ENCODE data around the gene ZNF827. TPM values are rescaled to one million over a fixed set of nuclear protein-coding genes. Genes with fewer than 3 reads are reported as not detected.

Gene ZNF827
- total and polyA plus RNA-seq, 2 experiments from 2014 or later, result 20.3 to 33.1 TPM

GRCh38 chr4:145795521-145795920 is 143.1 kb downstream of the ZNF827 start:
- no peaks in the 10 kb centered on the region for H4K20me1 ChIP-seq (replicated peaks; ENCODE audit: insufficient read depth)

More at GRCh38 chr4:145795521-145795920, 143.1 kb downstream of the ZNF827 start:
- H3K27ac ChIP-seq (ENCODE audit: low read depth), result peak overlapping the region; percentile 47; the same call in 1 of the 2 replicates
- H3K9me2 ChIP-seq (ENCODE audit: insufficient read depth), result 0 out of 2 replicates have a peak, but pooled peaks cover 3% of the 10 kb centered on the region
- H3K36me3 ChIP-seq (ENCODE audit: insufficient read depth), result peaks cover 8% of the 10 kb centered on the region
- peaks cover 13% of the 10 kb centered on the region for H3K4me1 ChIP-seq (ENCODE audit: insufficient read depth)
- no peaks in the 10 kb centered on the region; the same call in 1 of the 2 replicates for H3K79me2 ChIP-seq (replicated peaks; ENCODE audit: insufficient read depth)
- peaks cover 8% of the 10 kb centered on the region; the same call in 1 of the 2 replicates for H3F3A ChIP-seq (replicated peaks; ENCODE audit: low read depth)
- Mint-ChIP-seq H3K27me3 (ENCODE audit: insufficient read depth, low read depth, poor library complexity) (peaks cover 2% of the 10 kb centered on the region), H3K27ac (no peak overlapping the region; the same call in 1 of the 2 replicates), H3K4me1 (peaks cover 5% of the 10 kb centered on the region), H3K36me3 (ENCODE audit: low read depth) (peaks cover 8% of the 10 kb centered on the region), H3K9me3 (no peaks in the 10 kb centered on the region), H3K4me3 (no peak overlapping the region)
- H2AFZ ChIP-seq, result no peak overlapping the region
- H3K4me3 ChIP-seq, result no peak overlapping the region
- DNase-seq (ENCODE audit: low spot score) (no peak), ATAC-seq (no peak)
- H3K27me3 ChIP-seq (ENCODE audit: insufficient read depth), result no peaks in the 10 kb centered on the region
- TF ChIP-seq EZH2 (IDR thresholded peaks at IDR 0.05; ENCODE audit: low read depth, unreplicated experiment) (no peak), CREB1 (CRISPR knock-in tag; IDR thresholded peaks at IDR 0.05; ENCODE audit: low read depth) (no peak), CTCF (conservative IDR thresholded peaks at IDR 0.05; ENCODE audit: low read depth in 2 of 2) (no peak), REST (IDR thresholded peaks at IDR 0.05; ENCODE audit: unreplicated experiment) (no peak), POLR2AphosphoS5 (IDR thresholded peaks at IDR 0.05; ENCODE audit: low read depth) (no peak)
- H3K4me2 ChIP-seq, result no peak overlapping the region

All from GM23338 (cell line).